CD4-positive, CD25-positive, alpha-beta regulatory T cell (primary cell): ENCODE measurements around the gene GNRHR. TPM values are rescaled to one million over a fixed set of nuclear protein-coding genes. Genes with fewer than 3 reads are reported as not detected.

Source experiments
- ATAC-seq, 2 donors: fragments of 150-1000 bp; cut with Tn5 transposase; one replicate each; pipeline ENCODE4 v1.10.0; 2021; ENCODE audit warnings: low read depth in 2 of 2, moderate number of reproducible peaks in 2 of 2, moderate library complexity in 1 of 2
- DNase-seq, 3 donors: peaks; one replicate each; pipeline versions ENCODE4 v3.0.0 to v3.0.0-alpha.2; 2012 to 2022; ENCODE audit warnings: mixed read lengths in 1 of 3
- H3K27ac ChIP-seq: one replicate; pipeline ENCODE4 v1.7.0; 2013; ENCODE audit warnings: mild to moderate bottlenecking, low read length; ENCODE audit not compliant: insufficient read depth, poor library complexity, severe bottlenecking
- H3K27me3 ChIP-seq: one replicate; pipeline ENCODE4 v1.7.0; 2013; ENCODE audit warnings: low read length; ENCODE audit not compliant: control insufficient read depth, insufficient read depth
- H3K36me3 ChIP-seq: one replicate; pipeline ENCODE4 v1.7.0; 2013; ENCODE audit warnings: mild to moderate bottlenecking, low read length, moderate library complexity; ENCODE audit not compliant: control insufficient read depth, insufficient read depth
- H3K4me1 ChIP-seq: 2 replicates; pipeline ENCODE4 v1.7.0; 2013; ENCODE audit warnings: mild to moderate bottlenecking, low read length; ENCODE audit not compliant: insufficient read depth, control insufficient read depth, poor library complexity, severe bottlenecking
- H3K4me3 ChIP-seq: one replicate; pipeline ENCODE4 v1.7.0; 2013; ENCODE audit warnings: low read depth, mild to moderate bottlenecking, low read length, moderate library complexity
- H3K9me3 ChIP-seq, 2 experiments: 1 replicate in 1 of 2; 2 replicates in 1 of 2; pipeline ENCODE4 v1.7.0; 2013; ENCODE audit warnings: low read length in 2 of 2, mild to moderate bottlenecking in 1 of 2, moderate library complexity in 1 of 2; ENCODE audit not compliant: control insufficient read depth in 2 of 2
- H3K27ac Mint-ChIP-seq, 3 donors: one replicate each; pipeline ENCODE4 v1.8.0; 2020 to 2022; ENCODE audit warnings: mild to moderate bottlenecking in 3 of 3, mixed read lengths in 3 of 3, moderate library complexity in 2 of 3
- H3K27me3 Mint-ChIP-seq: one replicate; pipeline ENCODE4 v1.8.0; 2022; ENCODE audit warnings: mild to moderate bottlenecking, mixed read lengths
- H3K36me3 Mint-ChIP-seq: one replicate; pipeline ENCODE4 v1.8.0; 2020; ENCODE audit warnings: mixed read lengths
- H3K4me1 Mint-ChIP-seq, 4 donors: one replicate each; pipeline ENCODE4 v1.8.0; 2020 to 2022; ENCODE audit warnings: mixed read lengths in 4 of 4, mild to moderate bottlenecking in 1 of 4
- H3K4me3 Mint-ChIP-seq, 4 donors: one replicate each; pipeline ENCODE4 v1.8.0; 2020 to 2022; ENCODE audit warnings: mild to moderate bottlenecking in 4 of 4, mixed read lengths in 4 of 4, moderate library complexity in 3 of 4
- H3K9me3 Mint-ChIP-seq, 7 donors: one replicate each; pipeline ENCODE4 v1.8.0; 2020 to 2022; ENCODE audit warnings: mixed read lengths in 7 of 7, mild to moderate bottlenecking in 3 of 7, moderate library complexity in 2 of 7
- polyA plus RNA-seq, 4 donors: library from polyadenylated mRNA; unstranded; fragments of 300-500 nt; fragmentation: Illumina TruSeq; gene quantifications; one replicate each; pipeline ENCODE4 v1.2.3, GENCODE V29; 2021
- total RNA-seq: library from RNA; stranded (reverse); gene quantifications from one replicate; pipeline ENCODE4 v1.2.3, GENCODE V29; 2022

The GNRHR gene
- total and polyA plus RNA-seq, 5 donors from 2014 or later: 0.13 to 0.16 TPM; not detected in 3

DNA sequence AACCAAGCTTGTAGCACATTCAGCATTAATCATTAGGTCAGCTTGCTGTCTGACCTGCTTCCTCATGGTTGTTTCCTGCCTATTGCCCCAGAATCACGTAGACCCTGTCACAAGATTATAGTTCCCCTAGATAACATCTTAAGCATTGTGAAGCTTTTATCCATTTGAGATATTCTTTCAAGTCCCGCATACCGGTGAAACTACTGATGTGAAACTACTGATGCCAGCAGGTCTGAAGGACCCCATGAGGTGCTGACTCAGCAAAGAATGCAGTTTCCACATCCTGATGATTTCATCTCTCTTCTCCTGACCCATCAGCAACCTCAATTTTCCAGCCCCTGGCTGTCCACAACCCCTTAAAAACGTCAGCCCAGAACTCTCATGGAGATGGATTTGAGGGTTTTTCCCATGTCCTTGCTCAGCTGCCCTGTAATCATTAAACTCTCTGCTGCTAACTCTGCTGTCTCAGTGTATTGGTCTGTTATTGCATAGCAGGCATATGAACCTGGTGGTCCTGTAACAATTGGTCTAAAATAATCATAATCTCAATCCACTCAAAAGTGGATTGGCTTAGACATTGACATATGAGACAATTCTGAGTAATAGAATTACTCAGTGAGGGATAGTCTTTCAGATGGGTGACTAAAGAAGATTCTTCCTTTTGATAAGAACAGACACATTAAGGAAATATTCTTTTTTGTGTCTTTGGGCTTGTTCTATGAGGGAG is 26.9 kb downstream of the GNRHR start:
- Histone ChIP-seq H3K27ac (no peak overlapping the region), H3K36me3 (no peaks in the 10 kb centered on the region), H3K9me3 (peaks cover 0 to 4% of the 10 kb centered on the region in 2 experiments), H3K27me3 (no peaks in the 10 kb centered on the region), H3K4me3 (no peak overlapping the region), H3K4me1 (no peaks in the 10 kb centered on the region)
- ATAC-seq (no peak), DNase-seq (no peak)
- Mint-ChIP-seq H3K36me3 (peaks cover 36% of the 10 kb centered on the region), H3K27me3 (no peaks in the 10 kb centered on the region), H3K9me3 (peaks cover 0 to 6% (median 4%) of the 10 kb centered on the region in 7 donors), H3K4me3 (no peak overlapping the region), H3K4me1 (peaks cover 0 to 7% (median 3%) of the 10 kb centered on the region in 4 donors), H3K27ac (no peak overlapping the region)

DNA sequence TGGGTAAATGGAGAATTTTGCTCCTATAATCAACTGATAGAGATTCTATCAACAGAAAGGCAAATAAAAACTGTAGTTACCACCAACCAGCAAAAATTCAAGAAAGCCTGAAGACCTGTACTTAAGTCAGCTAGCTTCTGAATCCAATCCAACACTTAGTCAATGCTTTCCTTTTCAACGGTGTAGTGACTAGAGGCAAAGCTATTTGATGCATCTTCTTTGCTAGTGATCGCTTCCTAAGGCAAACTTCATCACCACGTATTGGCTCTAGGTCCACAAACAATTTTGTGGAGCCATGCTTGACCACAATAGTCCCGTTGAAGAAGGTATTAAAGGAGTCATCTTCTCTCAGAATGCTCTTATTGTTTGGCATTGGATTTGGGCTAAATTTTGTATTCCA is 28.2 kb downstream of the GNRHR start:
- Mint-ChIP-seq H3K9me3 (peaks cover 0 to 6% (median 4%) of the 10 kb centered on the region in 7 donors), H3K27me3 (no peaks in the 10 kb centered on the region), H3K36me3 (peaks cover 36% of the 10 kb centered on the region), H3K27ac (no peak overlapping the region), H3K4me1 (peaks cover 0 to 8% (median 6%) of the 10 kb centered on the region in 4 donors), H3K4me3 (no peak overlapping the region)
- no peak overlapping the region for H3K4me3 ChIP-seq
- H3K36me3 ChIP-seq: peaks cover 3% of the 10 kb centered on the region
- no peaks in the 10 kb centered on the region for H3K27me3 ChIP-seq
- H3K4me1 ChIP-seq: no peaks in the 10 kb centered on the region
- ATAC-seq (no peak), DNase-seq (no peak)
- no peak overlapping the region for H3K27ac ChIP-seq
- H3K9me3 ChIP-seq: peaks cover 0 to 4% of the 10 kb centered on the region in 2 experiments

DNA sequence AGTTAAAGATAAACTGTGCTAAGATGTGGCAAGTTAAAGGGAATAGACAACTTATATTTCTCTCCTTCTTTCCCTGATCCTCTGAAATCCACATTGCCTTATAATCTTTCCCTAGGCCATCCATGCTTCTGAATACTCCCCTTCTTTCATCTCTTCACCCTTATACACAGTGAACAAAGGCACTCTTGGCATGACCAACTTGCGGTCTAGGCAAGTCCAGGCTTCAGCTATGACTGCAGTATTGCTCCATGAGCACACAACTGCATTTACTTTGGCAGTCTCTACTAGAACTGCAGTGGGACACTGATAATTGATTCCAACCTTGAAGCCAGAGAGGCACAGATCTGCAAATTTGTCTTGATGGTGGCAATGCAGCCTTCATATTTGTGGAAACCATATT is 29.1 kb downstream of the GNRHR start:
- H3K4me3 Mint-ChIP-seq: no peak overlapping the region

DNA sequence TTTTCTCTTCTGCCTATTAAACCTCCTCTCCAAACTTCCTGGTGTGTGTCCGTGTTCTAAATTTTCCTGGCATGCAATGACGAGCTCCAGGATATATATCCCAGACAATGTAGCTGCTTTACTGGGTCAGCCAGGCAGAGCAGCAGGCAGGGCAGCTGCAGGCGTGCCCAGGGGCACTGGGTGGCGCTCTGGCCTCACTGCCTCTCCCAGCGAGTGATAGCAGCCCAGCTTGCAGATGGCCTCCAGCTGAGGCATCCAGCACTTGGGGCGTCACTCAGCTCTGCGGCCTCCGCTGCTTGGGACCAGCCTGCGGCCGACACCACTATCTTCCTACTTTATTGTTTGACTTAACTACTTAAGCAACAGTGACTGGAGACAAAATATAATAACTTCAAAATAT is 30.2 kb downstream of the GNRHR start:
- ATAC-seq: no peak
- no peaks in the 10 kb centered on the region for H3K27me3 Mint-ChIP-seq
- Histone ChIP-seq H3K27me3 (no peaks in the 10 kb centered on the region), H3K9me3 (peaks cover 0 to 4% of the 10 kb centered on the region in 2 experiments), H3K4me1 (no peaks in the 10 kb centered on the region), H3K27ac (no peak overlapping the region), H3K36me3 (peaks cover 15% of the 10 kb centered on the region), H3K4me3 (no peak overlapping the region)
- H3K4me1 Mint-ChIP-seq: peaks cover 0 to 8% (median 6%) of the 10 kb centered on the region in 4 donors
- peaks cover 0 to 6% (median 4%) of the 10 kb centered on the region in 7 donors for H3K9me3 Mint-ChIP-seq
- no peak overlapping the region for H3K4me3 Mint-ChIP-seq
- H3K27ac Mint-ChIP-seq: no peak overlapping the region
- DNase-seq: no peak
- H3K36me3 Mint-ChIP-seq: peaks cover 23% of the 10 kb centered on the region

More for the DNA sequence above, 29.1 kb downstream of the GNRHR start:
- Histone ChIP-seq H3K27ac (no peak overlapping the region), H3K9me3 (peaks cover 0 to 4% of the 10 kb centered on the region in 2 experiments), H3K4me1 (no peaks in the 10 kb centered on the region), H3K36me3 (peaks cover 11% of the 10 kb centered on the region), H3K4me3 (no peak overlapping the region), H3K27me3 (no peaks in the 10 kb centered on the region)
- ATAC-seq (no peak), DNase-seq (no peak)
- Mint-ChIP-seq H3K27me3 (no peaks in the 10 kb centered on the region), H3K36me3 (peaks cover 32% of the 10 kb centered on the region), H3K4me1 (peaks cover 0 to 8% (median 6%) of the 10 kb centered on the region in 4 donors), H3K9me3 (peaks cover 0 to 6% (median 4%) of the 10 kb centered on the region in 7 donors), H3K27ac (no peak overlapping the region)

DNA sequence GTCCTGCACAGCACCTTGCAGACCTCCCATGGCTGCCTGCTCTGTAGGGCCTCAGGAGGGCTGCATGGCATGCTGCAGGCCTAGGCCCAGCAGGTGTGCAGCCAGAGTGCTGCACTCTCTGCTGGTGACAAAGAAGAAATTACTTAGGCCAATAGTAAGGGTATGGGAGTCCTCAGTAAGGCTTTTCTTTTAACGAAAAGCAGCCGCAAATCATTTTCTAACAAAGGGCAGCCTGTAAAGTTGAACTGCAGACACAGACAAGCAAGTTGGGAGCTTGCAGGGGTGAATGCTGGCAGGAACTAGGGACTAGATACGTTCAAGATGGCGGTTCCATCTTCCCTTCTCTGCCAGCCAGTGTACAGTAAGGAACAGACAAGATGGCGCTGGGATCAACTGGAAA is 30.8 kb downstream of the GNRHR start:
- H3K4me1 ChIP-seq: no peaks in the 10 kb centered on the region

DNA sequence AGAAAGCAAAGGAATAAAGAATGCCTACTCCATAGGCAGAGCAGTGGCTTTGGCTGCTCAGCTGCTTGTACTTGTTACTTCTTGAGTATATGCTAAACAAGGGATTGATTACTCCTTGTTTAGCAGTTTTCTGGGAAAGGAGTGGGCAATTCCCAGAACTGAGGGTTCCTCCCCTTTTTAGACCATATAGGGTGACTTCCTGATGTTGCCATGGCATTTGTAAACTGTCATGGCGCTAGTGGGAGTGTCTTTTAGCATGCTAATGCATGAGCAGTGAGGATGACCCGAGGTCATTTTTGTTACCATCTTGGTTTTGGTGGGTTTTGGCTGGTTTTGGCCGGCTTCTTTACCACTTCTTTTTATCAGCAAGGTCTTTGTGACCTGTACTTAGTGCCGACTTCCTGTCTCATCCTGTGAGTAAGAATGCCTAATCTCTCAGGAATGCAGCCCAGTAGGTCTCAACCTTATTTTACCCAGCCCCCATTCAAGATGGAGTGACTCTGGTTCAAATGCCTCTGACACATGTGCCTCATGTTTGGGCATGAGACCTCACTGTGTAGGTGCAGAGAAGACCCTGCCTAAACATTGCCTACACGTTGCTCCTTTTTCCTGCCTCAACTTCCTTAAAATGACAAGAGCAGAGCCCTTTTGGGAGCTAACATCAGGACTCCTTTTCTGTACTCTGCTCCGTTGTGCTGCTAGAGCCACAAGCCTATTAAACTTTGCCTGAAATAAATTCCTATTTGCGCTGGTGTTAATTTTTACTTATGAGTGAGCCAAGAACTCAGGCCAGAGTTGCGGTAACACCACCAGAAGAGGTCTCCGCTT is 32.2 kb downstream of the GNRHR start:
- Mint-ChIP-seq H3K4me3 (no peak overlapping the region), H3K9me3 (peaks cover 0 to 5% (median under 1%) of the 10 kb centered on the region in 7 donors), H3K36me3 (peaks cover 13% of the 10 kb centered on the region), H3K4me1 (peaks cover 0 to 5% (median 2%) of the 10 kb centered on the region in 4 donors), H3K27ac (no peak overlapping the region), H3K27me3 (no peaks in the 10 kb centered on the region)
- Histone ChIP-seq H3K9me3 (no peaks in the 10 kb centered on the region), H3K27me3 (no peaks in the 10 kb centered on the region), H3K4me1 (no peaks in the 10 kb centered on the region), H3K36me3 (peaks cover 15% of the 10 kb centered on the region), H3K27ac (no peak overlapping the region), H3K4me3 (no peak overlapping the region)
- ATAC-seq (no peak), DNase-seq (peak in 1 of 3 donors; percentile 23)

More for the DNA sequence above, 30.8 kb downstream of the GNRHR start:
- H3K4me3 ChIP-seq: no peak overlapping the region
- H3K27me3 ChIP-seq: no peaks in the 10 kb centered on the region
- H3K4me3 Mint-ChIP-seq: peak overlapping the region in 1 of 4 donors; percentile 32
- peaks cover 18% of the 10 kb centered on the region for H3K36me3 Mint-ChIP-seq
- no peak overlapping the region for H3K27ac Mint-ChIP-seq
- H3K9me3 ChIP-seq: peaks cover 0 to 4% of the 10 kb centered on the region in 2 experiments
- no peak for DNase-seq
- peaks cover 0 to 6% (median 4%) of the 10 kb centered on the region in 7 donors for H3K9me3 Mint-ChIP-seq
- no peaks in the 10 kb centered on the region for H3K27me3 Mint-ChIP-seq
- H3K4me1 Mint-ChIP-seq: peaks cover 0 to 8% (median 6%) of the 10 kb centered on the region in 4 donors
- peaks cover 15% of the 10 kb centered on the region for H3K36me3 ChIP-seq
- ATAC-seq: no peak
- H3K27ac ChIP-seq: no peak overlapping the region

DNA sequence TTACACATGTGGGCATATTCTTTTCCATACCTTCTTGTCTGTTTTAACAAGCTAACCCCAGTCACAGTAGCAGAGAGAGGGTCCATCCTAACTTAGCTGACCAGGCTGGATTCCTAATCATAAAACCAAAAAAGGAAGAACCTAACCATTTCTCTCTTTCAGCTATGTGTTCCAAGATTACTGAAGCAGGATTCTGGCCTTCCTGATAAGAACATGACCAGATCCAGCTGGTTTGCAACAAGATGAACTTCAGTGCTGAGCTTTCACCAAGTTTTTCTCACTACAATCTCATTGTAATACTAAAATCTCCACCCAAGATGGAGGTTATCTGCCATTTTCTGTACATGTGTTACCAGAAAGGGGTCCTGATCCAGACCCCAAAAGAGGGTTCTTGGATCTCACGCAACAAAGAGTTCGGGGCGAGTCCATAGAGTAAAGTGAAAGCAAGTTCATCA is 32.8 kb downstream of the GNRHR start:
- Mint-ChIP-seq H3K4me1 (peaks cover 0 to 5% (median 1%) of the 10 kb centered on the region in 4 donors), H3K36me3 (peaks cover 17% of the 10 kb centered on the region), H3K27me3 (no peaks in the 10 kb centered on the region), H3K4me3 (no peak overlapping the region), H3K27ac (no peak overlapping the region), H3K9me3 (peaks cover 0 to 5% (median 0%) of the 10 kb centered on the region in 7 donors)
- Histone ChIP-seq H3K27me3 (no peaks in the 10 kb centered on the region), H3K9me3 (no peaks in the 10 kb centered on the region), H3K4me3 (no peak overlapping the region), H3K36me3 (peaks cover 15% of the 10 kb centered on the region), H3K4me1 (no peaks in the 10 kb centered on the region), H3K27ac (no peak overlapping the region)
- ATAC-seq: no peak
- no peak for DNase-seq
